Stimulated activated CD8-positive, alpha-beta memory T cell treated with anti-CD3 and anti-CD28 coated beads, Interleukin-4, amount 100 ng/mL, for 24 hours (primary cell): ENCODE data around the gene SPG21.

Source experiments
- DNase-seq: peaks from one replicate; pipeline ENCODE4 v3.0.0-alpha.2; 2020; ENCODE audit warnings: low read depth

SPG21 gene

DNA sequence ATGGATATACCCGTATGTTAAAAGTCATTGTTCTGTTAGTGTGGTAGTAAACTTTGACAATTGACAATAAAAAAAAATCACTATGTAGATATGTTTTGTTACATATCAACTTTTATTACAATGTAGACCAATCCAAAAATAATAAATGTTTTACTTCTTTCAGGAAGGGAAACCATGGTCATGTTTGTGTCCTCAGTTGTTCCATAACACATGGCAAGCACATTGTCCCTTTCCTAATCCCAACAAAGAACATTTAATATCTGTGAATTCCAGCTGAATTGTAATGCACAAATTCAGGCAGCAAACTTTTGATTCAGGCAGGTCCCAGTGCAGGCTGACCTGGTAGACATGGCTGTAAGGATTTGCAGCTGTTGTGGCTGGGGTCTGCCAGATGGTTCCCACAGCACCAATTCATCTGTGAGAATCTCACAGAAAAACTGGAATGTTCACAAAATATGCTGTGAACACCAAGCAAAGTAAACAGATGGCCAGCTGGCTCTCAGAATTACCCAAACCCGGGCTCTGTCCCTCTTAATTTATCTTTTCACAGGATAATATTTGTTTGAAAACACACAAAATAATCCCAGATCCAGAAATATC, 1.9 kb upstream of the SPG21 start:
- no peak for DNase-seq

GRCh38 chr15:64990168-64990470, 405 bp upstream of the SPG21 start:
- no peak for DNase-seq

DNA sequence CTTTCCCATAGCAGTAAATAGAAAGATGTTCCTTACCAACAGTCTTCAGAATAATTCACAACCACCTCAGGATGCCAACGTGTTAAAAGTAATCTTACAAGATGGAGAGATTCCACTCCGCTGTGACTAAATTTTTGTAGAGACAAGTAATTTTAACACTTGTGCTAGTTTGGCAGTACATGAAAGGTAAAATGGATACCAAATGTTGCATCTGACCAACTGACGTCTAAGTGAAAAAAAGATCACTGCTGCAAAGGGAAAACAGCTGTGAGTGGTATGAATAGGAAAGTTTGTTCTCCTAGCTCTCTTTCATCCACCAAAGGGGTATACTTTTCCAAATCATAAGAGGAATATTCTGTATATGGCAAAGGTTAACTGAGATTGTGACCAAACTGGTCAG, 2.6 kb downstream of the SPG21 start:
- no peak for DNase-seq

DNA sequence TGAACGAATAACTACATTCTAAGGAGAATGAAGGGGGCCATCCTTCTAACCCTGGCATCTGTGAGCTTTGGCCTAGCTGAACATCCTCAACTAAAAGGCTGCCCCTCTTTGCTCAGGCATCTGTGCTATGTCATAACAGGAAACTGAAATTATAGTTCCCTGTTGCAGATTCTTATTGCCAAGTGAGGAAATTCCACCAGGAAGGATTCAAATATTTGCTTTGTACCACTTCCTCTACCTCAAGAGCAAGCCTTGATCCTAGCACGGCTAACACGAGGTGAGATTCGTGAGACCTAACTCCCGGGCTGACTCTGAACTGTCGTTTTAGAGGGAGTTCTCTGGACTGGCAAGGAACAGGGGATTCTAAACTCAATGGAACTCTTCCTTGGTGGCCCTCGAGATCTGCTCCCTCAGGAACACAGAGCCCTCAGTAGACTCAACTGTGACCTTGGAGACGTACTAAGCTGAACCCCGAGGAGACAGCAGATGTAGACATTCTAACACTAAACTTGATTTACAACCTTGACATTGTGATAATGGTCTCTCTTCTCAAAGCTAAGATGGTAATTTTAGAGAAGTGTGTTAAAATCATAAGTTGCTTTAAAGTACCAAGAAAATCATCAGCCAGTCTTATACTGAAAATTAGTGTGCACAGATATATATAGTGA, 4.2 kb downstream of the SPG21 start:
- no peak for DNase-seq

- DNase-seq: no peak
These were observed 7.2 kb downstream of the SPG21 start for GRCh38 chr15:64982472-64982871.

GRCh38 chr15:64981812-64982431, 7.8 kb downstream of the SPG21 start:
- no peak for DNase-seq

GRCh38 chr15:64979252-64979710, 10.4 kb downstream of the SPG21 start:
- DNase-seq: no peak

- no peak for DNase-seq
These were observed 14.3 kb downstream of the SPG21 start for GRCh38 chr15:64975390-64975789.

DNA sequence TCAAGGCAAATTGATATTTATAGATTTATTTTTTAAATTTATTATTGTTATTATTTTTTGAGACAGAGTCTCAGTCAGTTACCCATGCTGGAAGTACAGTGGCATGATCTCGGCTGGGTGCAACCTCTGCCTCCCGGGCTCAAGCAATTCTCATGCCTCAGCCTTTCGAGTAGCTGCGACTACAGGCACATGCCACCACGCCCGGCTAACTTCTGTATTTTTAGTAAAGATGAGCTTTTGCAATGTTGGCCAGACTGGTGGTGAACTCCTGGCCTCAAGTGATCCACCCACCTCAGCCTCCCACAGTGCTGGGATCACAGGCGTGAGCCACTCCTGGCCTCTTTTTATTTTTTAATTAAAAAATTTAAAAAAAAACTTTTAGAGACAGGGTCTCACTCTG, 19.0 kb downstream of the SPG21 start:
- DNase-seq: no peak

GRCh38 chr15:64969401-64969800, 20.3 kb downstream of the SPG21 start:
- no peak for DNase-seq

DNA sequence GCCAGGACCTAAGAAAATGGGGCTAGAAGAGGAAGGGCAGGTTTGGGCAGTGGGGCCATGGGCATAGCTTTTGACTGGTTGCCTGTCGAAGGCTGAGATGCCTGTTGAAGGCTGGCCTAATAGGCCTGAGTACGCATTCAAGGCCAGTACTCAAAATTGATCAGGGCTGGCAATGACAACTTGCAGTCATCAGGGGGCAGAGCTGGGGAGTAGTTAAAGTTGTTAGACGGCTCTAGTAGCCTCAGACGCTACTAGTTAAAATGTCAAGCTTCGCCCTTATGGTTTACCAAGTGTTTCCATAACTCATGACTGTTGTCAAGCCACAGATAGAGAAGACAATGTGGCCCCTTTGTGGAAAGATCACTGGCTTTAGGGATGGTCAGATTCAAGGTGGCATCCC, 28.7 kb downstream of the SPG21 start:
- no peak for DNase-seq

DNA sequence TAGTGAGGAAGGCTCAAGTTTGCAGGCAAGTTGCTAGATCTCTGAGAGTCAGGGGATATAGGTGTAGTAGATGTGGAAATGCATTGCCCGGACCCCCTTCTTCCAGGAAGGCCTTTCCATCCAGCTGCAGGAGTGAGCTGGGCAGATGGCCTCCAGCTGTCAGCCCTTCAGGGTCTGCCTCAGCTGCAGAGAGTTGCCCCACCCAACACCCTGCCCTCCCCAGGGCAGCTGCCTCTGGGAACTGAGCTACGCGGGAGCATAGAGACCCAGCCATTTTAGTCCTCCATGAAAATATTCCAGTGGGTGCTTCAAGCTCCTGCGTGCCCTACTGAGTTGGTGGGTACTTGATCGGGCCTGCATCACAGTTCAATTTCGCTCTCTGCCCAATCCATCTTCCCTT, 29.6 kb downstream of the SPG21 start:
- DNase-seq: no peak

DNA sequence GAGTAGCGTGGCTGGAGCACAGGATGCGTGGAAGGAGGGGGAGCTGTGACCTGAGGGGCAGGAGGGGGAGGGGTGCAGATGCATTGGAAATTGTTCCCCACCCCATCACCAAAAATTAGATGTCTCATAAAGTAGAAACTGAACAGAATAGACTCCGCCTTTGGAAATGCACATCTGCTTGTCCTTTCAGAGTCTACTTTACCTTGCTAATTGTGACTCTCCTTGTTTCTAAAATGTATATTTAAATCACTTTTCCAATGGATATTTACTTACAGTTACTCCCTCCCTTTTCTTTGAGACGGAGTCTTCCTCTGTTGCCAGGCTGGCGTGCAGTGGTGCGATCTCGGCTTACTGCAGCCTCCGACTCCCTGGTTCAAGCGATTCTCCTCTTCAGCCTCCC, 30.6 kb downstream of the SPG21 start:
- DNase-seq: no peak

DNA sequence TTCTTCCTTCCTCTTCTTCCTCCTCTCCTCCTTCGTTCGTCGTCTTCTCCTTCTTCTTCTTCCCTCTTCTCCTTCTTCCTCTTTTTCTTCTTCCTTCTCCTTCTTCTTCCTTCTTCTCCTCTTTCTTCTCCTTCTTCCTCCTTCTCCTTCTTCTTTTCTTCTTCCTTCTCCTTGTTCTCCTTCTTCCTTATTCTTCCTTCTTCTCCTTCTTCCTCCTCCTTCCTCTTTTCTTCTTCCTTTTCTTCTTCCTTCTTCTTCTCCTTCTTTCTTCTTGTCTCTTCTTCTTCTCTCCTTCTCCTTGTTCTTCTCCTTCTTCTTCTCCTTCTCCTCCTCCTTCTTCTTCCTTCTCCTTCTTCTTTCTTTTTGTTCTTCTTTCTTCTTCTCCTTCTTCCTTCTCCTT, 35.3 kb downstream of the SPG21 start:
- no peak for DNase-seq

- DNase-seq: no peak
These were observed 37.8 kb downstream of the SPG21 start for GRCh38 chr15:64951777-64952418.

- DNase-seq: no peak
These were observed 38.8 kb downstream of the SPG21 start for GRCh38 chr15:64950888-64951287.

GRCh38 chr15:64949383-64950186, 40.1 kb downstream of the SPG21 start:
- DNase-seq: no peak

GRCh38 chr15:64948916-64949315, 40.8 kb downstream of the SPG21 start:
- DNase-seq: no peak

DNA sequence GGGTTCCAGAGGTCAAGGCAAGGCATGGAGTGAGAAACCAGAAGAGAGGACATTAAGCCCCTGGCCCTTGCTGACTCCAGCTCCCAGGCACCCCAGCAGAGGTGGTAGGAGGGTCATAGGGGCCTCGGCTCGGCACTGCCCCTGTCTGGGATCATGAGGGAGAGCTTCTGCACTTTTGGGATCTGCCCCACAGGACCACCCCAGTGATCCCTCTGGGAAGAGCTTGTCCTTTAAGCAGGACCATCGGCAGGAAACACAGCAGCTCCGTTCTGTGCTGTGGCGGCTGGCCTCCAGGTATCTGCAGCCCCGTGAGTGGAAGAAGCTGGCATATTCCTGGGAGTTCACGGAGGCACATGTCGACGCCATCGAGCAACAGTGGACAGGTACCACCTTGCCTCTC, 42.5 kb downstream of the SPG21 start:
- no peak for DNase-seq

- DNase-seq: no peak
These were observed 44.8 kb downstream of the SPG21 start for GRCh38 chr15:64944961-64945360.

DNA sequence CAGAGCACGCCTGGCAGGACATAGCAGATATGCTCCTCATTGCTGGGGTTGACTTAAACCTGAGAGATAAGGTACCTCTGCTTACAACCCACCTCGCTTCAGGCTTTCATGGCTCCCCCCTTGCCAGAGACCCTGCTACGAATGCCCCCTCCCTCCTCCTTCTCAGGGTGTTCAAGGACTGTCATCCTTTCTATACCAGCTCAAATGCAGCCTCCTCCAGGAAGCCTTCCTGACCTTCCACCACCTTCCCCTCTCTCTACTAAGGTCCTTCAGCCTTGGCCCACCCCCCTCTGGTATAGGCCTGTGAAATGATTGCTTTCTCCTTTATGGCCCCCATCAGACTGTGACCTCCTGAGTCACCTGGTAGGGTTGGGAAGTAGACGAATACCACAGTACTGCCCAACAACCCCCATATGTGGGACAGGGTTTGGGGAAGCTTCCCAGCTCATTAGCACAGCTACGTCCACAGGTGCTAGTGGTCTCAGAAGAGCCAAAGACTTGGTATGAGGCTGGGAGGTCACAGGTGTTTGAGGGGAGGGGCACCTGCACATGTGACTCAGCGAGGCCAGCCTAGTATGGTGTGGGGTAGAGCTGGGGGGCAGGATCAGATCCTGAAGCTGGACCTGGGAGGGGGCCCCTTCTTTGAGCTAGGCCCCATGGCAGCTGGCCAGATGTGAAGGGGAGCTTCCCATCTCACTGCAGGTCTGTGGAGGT, 46.0 kb downstream of the SPG21 start:
- DNase-seq: no peak

GRCh38 chr15:64942356-64942755, 47.4 kb downstream of the SPG21 start:
- DNase-seq: no peak
